ENCODE data around the gene DBNL.

GRCh38 chr7:44103566-44103922, 59.0 kb downstream of the DBNL start:
- TF ChIP-seq EZH2 (IDR thresholded peaks at IDR 0.05; ENCODE audit: insufficient read depth, low read length): no peak
- no peak for TF ChIP-seq CTCF (IDR thresholded peaks at IDR 0.05; ENCODE audit: insufficient read depth, low read depth, low read length)

All from astrocyte (in vitro differentiated cells and primary cell).